ENCODE results near the gene PPP3R1.

The PPP3R1 gene

DNA sequence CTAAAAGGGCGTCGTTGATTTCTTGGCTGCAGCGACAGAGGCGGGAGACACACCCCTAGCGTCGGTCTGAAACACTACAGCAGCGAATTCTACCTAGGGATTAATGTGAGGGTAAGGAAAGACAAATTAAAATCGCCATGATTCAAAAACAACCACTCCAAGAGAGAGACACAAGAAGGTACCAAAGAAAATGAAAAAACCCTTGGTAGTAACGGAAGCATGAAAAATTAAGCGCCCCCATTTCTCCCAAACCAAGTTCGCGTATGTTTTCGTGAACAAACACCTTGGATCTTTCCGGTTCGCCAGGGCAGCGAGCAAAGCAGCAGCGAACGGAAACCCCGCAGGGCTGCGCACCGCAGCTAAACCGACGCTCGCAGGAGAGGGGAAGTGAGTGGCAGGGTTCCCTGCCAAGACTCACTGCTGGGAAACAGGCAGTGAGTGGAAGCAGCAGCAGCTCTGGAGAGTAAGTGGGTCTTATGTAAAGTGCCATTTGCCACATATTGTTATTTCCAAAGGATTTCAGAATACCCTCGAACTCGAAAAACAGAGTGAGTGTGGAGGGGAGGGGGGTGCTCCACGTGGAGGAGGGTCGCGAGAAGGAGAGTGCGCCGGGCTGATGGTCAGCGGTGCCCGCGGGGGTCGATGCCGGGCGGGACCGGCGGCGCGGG, 1.0 kb downstream of the PPP3R1 start (continued):
- TF ChIP-seq, protein P1, sequence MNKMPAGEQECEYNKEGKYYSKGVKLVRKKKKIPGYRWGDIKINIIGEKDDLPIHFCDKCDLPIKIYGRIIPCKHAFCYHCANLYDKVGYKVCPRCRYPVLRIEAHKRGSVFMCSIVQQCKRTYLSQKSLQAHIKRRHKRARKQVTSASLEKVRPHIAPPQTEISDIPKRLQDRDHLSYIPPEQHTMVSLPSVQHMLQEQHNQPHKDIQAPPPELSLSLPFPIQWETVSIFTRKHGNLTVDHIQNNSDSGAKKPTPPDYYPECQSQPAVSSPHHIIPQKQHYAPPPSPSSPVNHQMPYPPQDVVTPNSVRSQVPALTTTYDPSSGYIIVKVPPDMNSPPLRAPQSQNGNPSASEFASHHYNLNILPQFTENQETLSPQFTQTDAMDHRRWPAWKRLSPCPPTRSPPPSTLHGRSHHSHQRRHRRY (tag by site-specific recombination; IDR thresholded peaks at IDR 0.05), result no peak
- no peak for TF ChIP-seq ZSCAN30 (tag by site-specific recombination; IDR thresholded peaks at IDR 0.05)
- no peak for TF ChIP-seq SETDB1 (IDR thresholded peaks at IDR 0.05; ENCODE audit: insufficient read length, low read length)
- TF ChIP-seq, protein P2, sequence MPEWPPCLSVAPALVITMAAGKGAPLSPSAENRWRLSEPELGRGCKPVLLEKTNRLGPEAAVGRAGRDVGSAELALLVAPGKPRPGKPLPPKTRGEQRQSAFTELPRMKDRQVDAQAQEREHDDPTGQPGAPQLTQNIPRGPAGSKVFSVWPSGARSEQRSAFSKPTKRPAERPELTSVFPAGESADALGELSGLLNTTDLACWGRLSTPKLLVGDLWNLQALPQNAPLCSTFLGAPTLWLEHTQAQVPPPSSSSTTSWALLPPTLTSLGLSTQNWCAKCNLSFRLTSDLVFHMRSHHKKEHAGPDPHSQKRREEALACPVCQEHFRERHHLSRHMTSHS (tag by site-specific recombination; IDR thresholded peaks at IDR 0.05), result no peak
- TF ChIP-seq ZBTB1 (tag by site-specific recombination; IDR thresholded peaks at IDR 0.05), result no peak
- peak; percentile 26 for TF ChIP-seq SP2 (tag by site-specific recombination; IDR thresholded peaks at IDR 0.05)
- TF ChIP-seq ZNF664 (tag by site-specific recombination; IDR thresholded peaks at IDR 0.05), result no peak
- no peak for TF ChIP-seq ZNF114 (tag by site-specific recombination; IDR thresholded peaks at IDR 0.05)
- no peak for TF ChIP-seq KLF8 (tag by site-specific recombination; IDR thresholded peaks at IDR 0.05)
- TF ChIP-seq, protein P3, sequence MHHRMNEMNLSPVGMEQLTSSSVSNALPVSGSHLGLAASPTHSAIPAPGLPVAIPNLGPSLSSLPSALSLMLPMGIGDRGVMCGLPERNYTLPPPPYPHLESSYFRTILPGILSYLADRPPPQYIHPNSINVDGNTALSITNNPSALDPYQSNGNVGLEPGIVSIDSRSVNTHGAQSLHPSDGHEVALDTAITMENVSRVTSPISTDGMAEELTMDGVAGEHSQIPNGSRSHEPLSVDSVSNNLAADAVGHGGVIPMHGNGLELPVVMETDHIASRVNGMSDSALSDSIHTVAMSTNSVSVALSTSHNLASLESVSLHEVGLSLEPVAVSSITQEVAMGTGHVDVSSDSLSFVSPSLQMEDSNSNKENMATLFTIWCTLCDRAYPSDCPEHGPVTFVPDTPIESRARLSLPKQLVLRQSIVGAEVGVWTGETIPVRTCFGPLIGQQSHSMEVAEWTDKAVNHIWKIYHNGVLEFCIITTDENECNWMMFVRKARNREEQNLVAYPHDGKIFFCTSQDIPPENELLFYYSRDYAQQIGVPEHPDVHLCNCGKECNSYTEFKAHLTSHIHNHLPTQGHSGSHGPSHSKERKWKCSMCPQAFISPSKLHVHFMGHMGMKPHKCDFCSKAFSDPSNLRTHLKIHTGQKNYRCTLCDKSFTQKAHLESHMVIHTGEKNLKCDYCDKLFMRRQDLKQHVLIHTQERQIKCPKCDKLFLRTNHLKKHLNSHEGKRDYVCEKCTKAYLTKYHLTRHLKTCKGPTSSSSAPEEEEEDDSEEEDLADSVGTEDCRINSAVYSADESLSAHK (tag by site-specific recombination; IDR thresholded peaks at IDR 0.05), result no peak
- TF ChIP-seq BCL11A (tag by site-specific recombination; IDR thresholded peaks at IDR 0.05; ENCODE audit: low read depth), result 0 out of 2 replicates have a peak, but pooled peaks have one; percentile 25
- TF ChIP-seq ZFP41 (tag by site-specific recombination; IDR thresholded peaks at IDR 0.05; ENCODE audit: borderline replicate concordance), result no peak
- TF ChIP-seq, protein P4, sequence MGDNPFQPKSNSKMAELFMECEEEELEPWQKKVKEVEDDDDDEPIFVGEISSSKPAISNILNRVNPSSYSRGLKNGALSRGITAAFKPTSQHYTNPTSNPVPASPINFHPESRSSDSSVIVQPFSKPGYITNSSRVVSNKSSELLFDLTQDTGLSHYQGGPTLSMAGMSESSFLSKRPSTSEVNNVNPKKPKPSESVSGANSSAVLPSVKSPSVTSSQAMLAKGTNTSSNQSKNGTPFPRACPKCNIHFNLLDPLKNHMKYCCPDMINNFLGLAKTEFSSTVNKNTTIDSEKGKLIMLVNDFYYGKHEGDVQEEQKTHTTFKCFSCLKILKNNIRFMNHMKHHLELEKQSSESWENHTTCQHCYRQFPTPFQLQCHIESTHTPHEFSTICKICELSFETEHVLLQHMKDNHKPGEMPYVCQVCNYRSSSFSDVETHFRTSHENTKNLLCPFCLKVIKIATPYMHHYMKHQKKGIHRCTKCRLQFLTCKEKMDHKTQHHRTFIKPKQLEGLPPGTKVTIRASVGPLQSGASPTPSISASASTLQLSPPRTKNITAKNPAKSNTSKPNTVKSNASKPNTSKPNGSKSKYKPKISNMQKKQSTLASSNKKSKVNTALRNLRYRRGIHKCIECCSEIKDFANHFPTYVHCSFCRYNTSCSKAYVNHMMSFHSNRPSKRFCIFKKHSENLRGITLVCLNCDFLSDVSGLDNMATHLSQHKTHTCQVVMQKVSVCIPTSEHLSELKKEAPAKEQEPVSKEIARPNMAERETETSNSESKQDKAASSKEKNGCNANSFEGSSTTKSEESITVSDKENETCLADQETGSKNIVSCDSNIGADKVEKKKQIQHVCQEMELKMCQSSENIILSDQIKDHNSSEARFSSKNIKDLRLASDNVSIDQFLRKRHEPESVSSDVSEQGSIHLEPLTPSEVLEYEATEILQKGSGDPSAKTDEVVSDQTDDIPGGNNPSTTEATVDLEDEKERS (tag by site-specific recombination; IDR thresholded peaks at IDR 0.05), result no peak
- TF ChIP-seq, protein P5, sequence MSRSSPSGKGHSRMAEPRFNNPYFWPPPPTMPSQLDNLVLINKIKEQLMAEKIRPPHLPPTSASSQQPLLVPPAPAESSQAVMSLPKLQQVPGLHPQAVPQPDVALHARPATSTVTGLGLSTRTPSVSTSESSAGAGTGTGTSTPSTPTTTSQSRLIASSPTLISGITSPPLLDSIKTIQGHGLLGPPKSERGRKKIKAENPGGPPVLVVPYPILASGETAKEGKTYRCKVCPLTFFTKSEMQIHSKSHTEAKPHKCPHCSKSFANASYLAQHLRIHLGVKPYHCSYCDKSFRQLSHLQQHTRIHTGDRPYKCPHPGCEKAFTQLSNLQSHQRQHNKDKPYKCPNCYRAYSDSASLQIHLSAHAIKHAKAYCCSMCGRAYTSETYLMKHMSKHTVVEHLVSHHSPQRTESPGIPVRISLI (tag by site-specific recombination; IDR thresholded peaks at IDR 0.05), result no peak
- no peak for TF ChIP-seq HOXA7 (CRISPR knock-in tag; IDR thresholded peaks at IDR 0.05; ENCODE audit: borderline replicate concordance)
- no peak for TF ChIP-seq ZSCAN16 (tag by site-specific recombination; IDR thresholded peaks at IDR 0.05)
- no peak; the same call in 1 of the 2 replicates for TF ChIP-seq ZNF394 (tag by site-specific recombination; IDR thresholded peaks at IDR 0.05; ENCODE audit: borderline replicate concordance)
- TF ChIP-seq ZNF558 (tag by site-specific recombination; IDR thresholded peaks at IDR 0.05), result no peak
- TF ChIP-seq ZNF2 (tag by site-specific recombination; IDR thresholded peaks at IDR 0.05), result peak; percentile 50
- no peak for TF ChIP-seq SP7 (tag by site-specific recombination; IDR thresholded peaks at IDR 0.05)
- TF ChIP-seq EGR2 (tag by site-specific recombination; IDR thresholded peaks at IDR 0.05; ENCODE audit: low read depth), result no peak
- no peak for TF ChIP-seq WT1 (tag by site-specific recombination; IDR thresholded peaks at IDR 0.05)
- TF ChIP-seq, protein P6, sequence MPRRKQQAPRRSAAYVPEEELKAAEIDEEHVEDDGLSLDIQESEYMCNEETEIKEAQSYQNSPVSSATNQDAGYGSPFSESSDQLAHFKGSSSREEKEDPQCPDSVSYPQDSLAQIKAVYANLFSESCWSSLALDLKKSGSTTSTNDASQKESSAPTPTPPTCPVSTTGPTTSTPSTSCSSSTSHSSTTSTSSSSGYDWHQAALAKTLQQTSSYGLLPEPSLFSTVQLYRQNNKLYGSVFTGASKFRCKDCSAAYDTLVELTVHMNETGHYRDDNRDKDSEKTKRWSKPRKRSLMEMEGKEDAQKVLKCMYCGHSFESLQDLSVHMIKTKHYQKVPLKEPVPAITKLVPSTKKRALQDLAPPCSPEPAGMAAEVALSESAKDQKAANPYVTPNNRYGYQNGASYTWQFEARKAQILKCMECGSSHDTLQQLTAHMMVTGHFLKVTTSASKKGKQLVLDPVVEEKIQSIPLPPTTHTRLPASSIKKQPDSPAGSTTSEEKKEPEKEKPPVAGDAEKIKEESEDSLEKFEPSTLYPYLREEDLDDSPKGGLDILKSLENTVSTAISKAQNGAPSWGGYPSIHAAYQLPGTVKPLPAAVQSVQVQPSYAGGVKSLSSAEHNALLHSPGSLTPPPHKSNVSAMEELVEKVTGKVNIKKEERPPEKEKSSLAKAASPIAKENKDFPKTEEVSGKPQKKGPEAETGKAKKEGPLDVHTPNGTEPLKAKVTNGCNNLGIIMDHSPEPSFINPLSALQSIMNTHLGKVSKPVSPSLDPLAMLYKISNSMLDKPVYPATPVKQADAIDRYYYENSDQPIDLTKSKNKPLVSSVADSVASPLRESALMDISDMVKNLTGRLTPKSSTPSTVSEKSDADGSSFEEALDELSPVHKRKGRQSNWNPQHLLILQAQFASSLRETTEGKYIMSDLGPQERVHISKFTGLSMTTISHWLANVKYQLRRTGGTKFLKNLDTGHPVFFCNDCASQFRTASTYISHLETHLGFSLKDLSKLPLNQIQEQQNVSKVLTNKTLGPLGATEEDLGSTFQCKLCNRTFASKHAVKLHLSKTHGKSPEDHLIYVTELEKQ (tag by site-specific recombination; IDR thresholded peaks at IDR 0.05; ENCODE audit: borderline replicate concordance), result no peak
- TF ChIP-seq, protein P7, sequence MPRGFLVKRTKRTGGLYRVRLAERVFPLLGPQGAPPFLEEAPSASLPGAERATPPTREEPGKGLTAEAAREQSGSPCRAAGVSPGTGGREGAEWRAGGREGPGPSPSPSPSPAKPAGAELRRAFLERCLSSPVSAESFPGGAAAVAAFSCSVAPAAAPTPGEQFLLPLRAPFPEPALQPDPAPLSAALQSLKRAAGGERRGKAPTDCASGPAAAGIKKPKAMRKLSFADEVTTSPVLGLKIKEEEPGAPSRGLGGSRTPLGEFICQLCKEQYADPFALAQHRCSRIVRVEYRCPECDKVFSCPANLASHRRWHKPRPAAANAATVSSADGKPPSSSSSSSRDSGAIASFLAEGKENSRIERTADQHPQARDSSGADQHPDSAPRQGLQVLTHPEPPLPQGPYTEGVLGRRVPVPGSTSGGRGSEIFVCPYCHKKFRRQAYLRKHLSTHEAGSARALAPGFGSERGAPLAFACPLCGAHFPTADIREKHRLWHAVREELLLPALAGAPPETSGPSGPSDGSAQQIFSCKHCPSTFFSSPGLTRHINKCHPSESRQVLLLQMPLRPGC (tag by site-specific recombination; IDR thresholded peaks at IDR 0.05), result no peak
- no peak for TF ChIP-seq ZNF560 (tag by site-specific recombination; IDR thresholded peaks at IDR 0.05; ENCODE audit: borderline replicate concordance)
